CD4-positive, alpha-beta T cell treated with Interleukin-17A for 1 hour (primary cell): Measurements from ENCODE around the gene C21orf91.
"Not testable (repeated sequence)": the region's sequence is repeated elsewhere in the genome, so short reads cannot be mapped to it uniquely, and the experiment has no call there.

Experiments used
- DNase-seq: peaks from one replicate; pipeline ENCODE4 v3.0.0-alpha.2; 2020

The C21orf91 gene

GRCh38 chr21:17775431-17776126, 43.6 kb downstream of the C21orf91 start:
- DNase-seq = peak; percentile 85

GRCh38 chr21:17775021-17775420, 44.1 kb downstream of the C21orf91 start:
- not testable (repeated sequence) for DNase-seq

GRCh38 chr21:17769447-17769845, 49.7 kb downstream of the C21orf91 start:
- no peak for DNase-seq

GRCh38 chr21:17768840-17769446, 50.2 kb downstream of the C21orf91 start:
- no peak for DNase-seq

- no peak for DNase-seq
Measured at GRCh38 chr21:17765207-17765606, 53.9 kb downstream of the C21orf91 start.

- DNase-seq = no peak
Measured at GRCh38 chr21:17763288-17764037, 55.7 kb downstream of the C21orf91 start.

- DNase-seq = no peak
Measured at GRCh38 chr21:17759511-17760178, 59.5 kb downstream of the C21orf91 start.

- no peak for DNase-seq
Measured at GRCh38 chr21:17758683-17759082, 60.5 kb downstream of the C21orf91 start.

GRCh38 chr21:17757671-17758070, 61.5 kb downstream of the C21orf91 start:
- no peak for DNase-seq

GRCh38 chr21:17753736-17754135, 65.4 kb downstream of the C21orf91 start:
- DNase-seq = no peak

GRCh38 chr21:17752171-17752570, 67.0 kb downstream of the C21orf91 start:
- DNase-seq = no peak

GRCh38 chr21:17746920-17747319, 72.2 kb downstream of the C21orf91 start:
- no peak for DNase-seq

GRCh38 chr21:17745086-17745485, 74.1 kb downstream of the C21orf91 start:
- no peak for DNase-seq

- DNase-seq = no peak
Measured at GRCh38 chr21:17742940-17743592, 76.1 kb downstream of the C21orf91 start.

- DNase-seq = no peak
Measured at GRCh38 chr21:17742181-17742580, 77.0 kb downstream of the C21orf91 start.
